HEK293T (cell line): ENCODE measurements around the gene MATN1.

Experiments
- BHLHE40 ChIP-seq: fragments of 450-650 bp; IDR thresholded peaks from 2 replicates; pipeline ENCODE4 v1.6.1; 2016; ENCODE audit warnings: mild to moderate bottlenecking, moderate library complexity, borderline replicate concordance
- ELF4 ChIP-seq: fragments of 450-650 bp; IDR thresholded peaks from 2 replicates; pipeline ENCODE4 v1.6.1; 2017; ENCODE audit warnings: antibody characterized with exemption
- HDGF ChIP-seq: fragments of 450-650 bp; IDR thresholded peaks from 2 replicates; pipeline ENCODE4 v1.6.1; 2017; ENCODE audit warnings: antibody characterized with exemption, borderline replicate concordance
- NFRKB ChIP-seq: fragments of 450-650 bp; IDR thresholded peaks from 2 replicates; pipeline ENCODE4 v1.6.1; 2016; ENCODE audit warnings: mild to moderate bottlenecking, moderate library complexity
- PKNOX1 ChIP-seq: fragments of 450-650 bp; IDR thresholded peaks from 2 replicates; pipeline ENCODE4 v1.6.1; 2016
- SP1 ChIP-seq: fragments of 450-650 bp; IDR thresholded peaks from 2 replicates; pipeline ENCODE4 v1.6.1; 2017
- SUZ12 ChIP-seq: fragments of 450-650 bp; IDR thresholded peaks from 2 replicates; pipeline ENCODE4 v1.6.1; 2016; ENCODE audit warnings: mild to moderate bottlenecking
- TARDBP ChIP-seq: fragments of 450-650 bp; IDR thresholded peaks from 2 replicates; pipeline ENCODE4 v1.6.1; 2016

- TF ChIP-seq ELF4 (no peak), NFRKB (no peak), SP1 (no peak), PKNOX1 (no peak), HDGF (no peak), SUZ12 (no peak), TARDBP (no peak), BHLHE40 (no peak)
Observed at GRCh38 chr1:30670240-30671060, 52.9 kb downstream of the MATN1 start.
